Stomach (tissue), 9 donors: Measurements from ENCODE around the gene GSAP. TPM values are rescaled to one million over a fixed set of nuclear protein-coding genes. Genes with fewer than 3 reads are reported as not detected.
A peak's percentile ranks its signal among the peaks of the same experiment; 100 is the strongest.

Experiments
- DNase-seq, 2 donors: peaks; one replicate each; pipeline versions ENCODE4 v3.0.0 to v3.0.0-alpha.2; 2013 to 2019
- H3K27ac ChIP-seq, 5 donors: fragments of 200-600 bp in 4 of 5; sonication (generic) in 4 of 5; one replicate each; pipeline ENCODE4 v1.5.1; 2013 to 2019; ENCODE audit warnings: mild to moderate bottlenecking in 1 of 5, moderate library complexity in 1 of 5
- H3K27me3 ChIP-seq, 3 donors: fragments of 200-600 bp; sonication (generic); one replicate each; pipeline ENCODE4 v1.5.1; 2017 to 2019; ENCODE audit warnings: mixed run types in 1 of 3
- H3K36me3 ChIP-seq, 4 donors: fragments of 200-600 bp; sonication (generic); 1 replicate in 3 of 4; 2 replicates in 1 of 4; pipeline ENCODE4 v1.5.1; 2016 to 2019
- H3K4me1 ChIP-seq, 4 donors: fragments of 200-600 bp; sonication (generic); one replicate each; pipeline ENCODE4 v1.5.1; 2016 to 2019
- H3K4me3 ChIP-seq, 4 donors: fragments of 200-600 bp; sonication (generic) in 3 of 4; one replicate each; pipeline ENCODE4 v1.5.1; 2016 to 2019; ENCODE audit warnings: mild to moderate bottlenecking in 1 of 4
- H3K9me3 ChIP-seq, 4 donors: fragments of 200-600 bp; sonication (generic); one replicate each; pipeline ENCODE4 v1.5.1; 2016 to 2019
- CTCF ChIP-seq, 7 experiments: fragments of 450-650 bp in 4 of 7; fragments of 200-600 bp in 3 of 7; sonication (generic) in 3 of 7; IDR thresholded peaks; one replicate each; pipeline ENCODE4 v1.5.1; 2016 to 2019; ENCODE audit warnings: antibody characterized with exemption in 7 of 7, control low read depth in 2 of 7, mild to moderate bottlenecking in 1 of 7
- EP300 ChIP-seq: sonication (generic); formaldehyde crosslinking; IDR thresholded peaks from one replicate; pipeline ENCODE4 v1.6.1; 2017; ENCODE audit warnings: antibody characterized with exemption
- POLR2A ChIP-seq, 4 donors: fragments of 450-650 bp; IDR thresholded peaks; one replicate each; pipeline ENCODE4 v1.6.1; 2016; ENCODE audit warnings: antibody characterized with exemption in 4 of 4, control low read depth in 2 of 4, mild to moderate bottlenecking in 1 of 4, moderate library complexity in 1 of 4
- POLR2AphosphoS5 ChIP-seq, 3 donors: sonication (generic); formaldehyde crosslinking; IDR thresholded peaks; one replicate each; pipeline ENCODE4 v1.6.1; 2016; ENCODE audit warnings: antibody characterized with exemption in 3 of 3
- WGBS, 5 donors: extraction: QIAGEN DNeasy Blood & Tissue Kit in 3 of 5; methylation state at CpG; one replicate each; pipeline versions ENCODE4 v1.1.5 to v1.1.7; 2013 to 2018; 5-methylcytosine and 5-hydroxymethylcytosine counted together
- intact Hi-C: fragments of 100-400 bp; cut with DNase I; formaldehyde crosslinking; loops from one replicate; pipeline ENCODE4 v1.15.1; 2023; ENCODE audit warnings: low total_unique reads
- polyA plus RNA-seq, 3 donors: library from polyadenylated mRNA; stranded (reverse); fragments of 200-250 nt; gene quantifications; one replicate each; pipeline ENCODE4 v1.2.3, GENCODE V29; 2013
- total RNA-seq, 5 donors: library from RNA; depleted of rRNA; stranded (reverse); fragments of >200 nt; gene quantifications; one replicate each; pipeline versions ENCODE4 v1.1.0 to v1.2.3, GENCODE V29; 2014 to 2016
- donor health status: healthy with polysubstance abuse.
- donor health status: Bipolar disorder and iron deficiency.
- donor health status: healthy.

The GSAP gene
- total and polyA plus RNA-seq, 8 donors = 3.5 to 52.1 (median 15.9) TPM

- no peak for DNase-seq
- intact Hi-C loops = no loop called here
- no peaks in the 10 kb centered on the region for H3K9me3 ChIP-seq
- no peaks in the 10 kb centered on the region for H3K27me3 ChIP-seq
- peak overlapping the region in 3 of 5 donors; percentile 68 to 77 (median 69) for H3K27ac ChIP-seq
- no peak overlapping the region for H3K4me3 ChIP-seq
- WGBS, 5 donors = 81 to 93% (median 90%) methylated on average over 4 of the region's 4 CpGs
- H3K4me1 ChIP-seq = peaks cover 15 to 60% (median 32%) of the 10 kb centered on the region in 4 donors
- peaks cover 0 to 6% (median 0%) of the 10 kb centered on the region in 4 donors for H3K36me3 ChIP-seq
- TF ChIP-seq POLR2AphosphoS5 (IDR thresholded peaks at IDR 0.05) (no peak), CTCF (IDR thresholded peaks at IDR 0.05) (no peak), EP300 (no peak), POLR2A (IDR thresholded peaks at IDR 0.05) (no peak)
Measured at GRCh38 chr7:77329466-77330168, 86.5 kb downstream of the GSAP start.

- DNase-seq = no peak
- intact Hi-C loops = no loop called here
- H3K27me3 ChIP-seq = no peaks in the 10 kb centered on the region
- 26 to 70% (median 54%) methylated on average over 1 of the region's 1 CpG for whole genome bisulfite sequencing, 5 donors
- H3K9me3 ChIP-seq = no peaks in the 10 kb centered on the region
- H3K4me3 ChIP-seq = no peak overlapping the region
- H3K4me1 ChIP-seq = peaks cover 15 to 60% (median 32%) of the 10 kb centered on the region in 4 donors
- H3K36me3 ChIP-seq = peaks cover 0 to 7% (median 3%) of the 10 kb centered on the region in 4 donors
- TF ChIP-seq EP300 = no peak
- TF ChIP-seq POLR2AphosphoS5 (IDR thresholded peaks at IDR 0.05) = no peak
- no peak for TF ChIP-seq CTCF (IDR thresholded peaks at IDR 0.05)
- TF ChIP-seq POLR2A (IDR thresholded peaks at IDR 0.05) = no peak
- H3K27ac ChIP-seq = peak overlapping the region in 4 of 5 donors; percentile 28 to 77 (median 62)
Measured at GRCh38 chr7:77328669-77329068, 87.5 kb downstream of the GSAP start.

- Histone ChIP-seq H3K36me3 (peaks cover 0 to 7% (median 3%) of the 10 kb centered on the region in 4 donors), H3K9me3 (no peaks in the 10 kb centered on the region), H3K4me1 (peaks cover 15 to 60% (median 32%) of the 10 kb centered on the region in 4 donors), H3K4me3 (no peak overlapping the region), H3K27ac (peak overlapping the region in 4 of 5 donors; percentile 28 to 77 (median 62)), H3K27me3 (no peaks in the 10 kb centered on the region)
- 52 to 73% (median 65%) methylated on average over 6 of the region's 6 CpGs for WGBS, 5 donors
- intact Hi-C loops = no loop called here
- TF ChIP-seq CTCF (IDR thresholded peaks at IDR 0.05) (no peak), EP300 (no peak), POLR2AphosphoS5 (IDR thresholded peaks at IDR 0.05) (no peak), POLR2A (IDR thresholded peaks at IDR 0.05) (no peak)
- no peak for DNase-seq
Measured at GRCh38 chr7:77327932-77328628, 88.1 kb downstream of the GSAP start.

GRCh38 chr7:77327067-77327931 lies 88.8 kb downstream of the GSAP start:
- intact Hi-C loops = no loop called here
- H3K27me3 ChIP-seq = no peaks in the 10 kb centered on the region
- H3K4me3 ChIP-seq = no peak overlapping the region
- 48 to 57% (median 57%) methylated on average over 12 of the region's 12 CpGs for WGBS, 5 donors
- H3K27ac ChIP-seq = peak overlapping the region in 4 of 5 donors; percentile 28 to 77 (median 62)
- H3K36me3 ChIP-seq = peaks cover 0 to 7% (median 3%) of the 10 kb centered on the region in 4 donors
- H3K4me1 ChIP-seq = peaks cover 15 to 59% (median 32%) of the 10 kb centered on the region in 4 donors
- DNase-seq = peak; percentile 32 to 51
- no peaks in the 10 kb centered on the region for H3K9me3 ChIP-seq
- TF ChIP-seq POLR2A (IDR thresholded peaks at IDR 0.05) (no peak), EP300 (no peak), POLR2AphosphoS5 (IDR thresholded peaks at IDR 0.05) (peak in 1 of 3 donors; percentile 14), CTCF (IDR thresholded peaks at IDR 0.05) (no peak)
